Neural progenitor cell (in vitro differentiated cells): ENCODE data around the gene PRSS38.

ENCODE experiments used
- EZH2 ChIP-seq: fragments of 200-600 bp; sonication (generic); IDR thresholded peaks from 2 replicates; pipeline ENCODE4 v1.6.1; 2017; ENCODE audit warnings: antibody characterized with exemption, mild to moderate bottlenecking, moderate library complexity
- EZH2phosphoT487 ChIP-seq: fragments of 200-600 bp; sonication (generic); IDR thresholded peaks from 2 replicates; pipeline ENCODE4 v1.6.1; 2017; ENCODE audit warnings: antibody characterized with exemption
- TF ChIP-seq, protein P1 (sequence below): fragments of 200-600 bp; sonication (generic); IDR thresholded peaks from 2 replicates; pipeline ENCODE4 v1.5.1; 2017; ENCODE audit warnings: antibody characterized with exemption, mild to moderate bottlenecking

- TF ChIP-seq, protein P1, sequence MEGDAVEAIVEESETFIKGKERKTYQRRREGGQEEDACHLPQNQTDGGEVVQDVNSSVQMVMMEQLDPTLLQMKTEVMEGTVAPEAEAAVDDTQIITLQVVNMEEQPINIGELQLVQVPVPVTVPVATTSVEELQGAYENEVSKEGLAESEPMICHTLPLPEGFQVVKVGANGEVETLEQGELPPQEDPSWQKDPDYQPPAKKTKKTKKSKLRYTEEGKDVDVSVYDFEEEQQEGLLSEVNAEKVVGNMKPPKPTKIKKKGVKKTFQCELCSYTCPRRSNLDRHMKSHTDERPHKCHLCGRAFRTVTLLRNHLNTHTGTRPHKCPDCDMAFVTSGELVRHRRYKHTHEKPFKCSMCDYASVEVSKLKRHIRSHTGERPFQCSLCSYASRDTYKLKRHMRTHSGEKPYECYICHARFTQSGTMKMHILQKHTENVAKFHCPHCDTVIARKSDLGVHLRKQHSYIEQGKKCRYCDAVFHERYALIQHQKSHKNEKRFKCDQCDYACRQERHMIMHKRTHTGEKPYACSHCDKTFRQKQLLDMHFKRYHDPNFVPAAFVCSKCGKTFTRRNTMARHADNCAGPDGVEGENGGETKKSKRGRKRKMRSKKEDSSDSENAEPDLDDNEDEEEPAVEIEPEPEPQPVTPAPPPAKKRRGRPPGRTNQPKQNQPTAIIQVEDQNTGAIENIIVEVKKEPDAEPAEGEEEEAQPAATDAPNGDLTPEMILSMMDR: no peak
- no peak for TF ChIP-seq EZH2
- TF ChIP-seq EZH2phosphoT487: no peak
Observed at GRCh38 chr1:227777646-227778045, 37.8 kb upstream of the PRSS38 start.
